ENCODE measurements around the gene TRIM40.
A peak's percentile ranks its signal among the peaks of the same experiment; 100 is the strongest.
"Not testable (repeated sequence)": the region's sequence is repeated elsewhere in the genome, so short reads cannot be mapped to it uniquely, and the experiment has no call there.

Gene TRIM40

DNA sequence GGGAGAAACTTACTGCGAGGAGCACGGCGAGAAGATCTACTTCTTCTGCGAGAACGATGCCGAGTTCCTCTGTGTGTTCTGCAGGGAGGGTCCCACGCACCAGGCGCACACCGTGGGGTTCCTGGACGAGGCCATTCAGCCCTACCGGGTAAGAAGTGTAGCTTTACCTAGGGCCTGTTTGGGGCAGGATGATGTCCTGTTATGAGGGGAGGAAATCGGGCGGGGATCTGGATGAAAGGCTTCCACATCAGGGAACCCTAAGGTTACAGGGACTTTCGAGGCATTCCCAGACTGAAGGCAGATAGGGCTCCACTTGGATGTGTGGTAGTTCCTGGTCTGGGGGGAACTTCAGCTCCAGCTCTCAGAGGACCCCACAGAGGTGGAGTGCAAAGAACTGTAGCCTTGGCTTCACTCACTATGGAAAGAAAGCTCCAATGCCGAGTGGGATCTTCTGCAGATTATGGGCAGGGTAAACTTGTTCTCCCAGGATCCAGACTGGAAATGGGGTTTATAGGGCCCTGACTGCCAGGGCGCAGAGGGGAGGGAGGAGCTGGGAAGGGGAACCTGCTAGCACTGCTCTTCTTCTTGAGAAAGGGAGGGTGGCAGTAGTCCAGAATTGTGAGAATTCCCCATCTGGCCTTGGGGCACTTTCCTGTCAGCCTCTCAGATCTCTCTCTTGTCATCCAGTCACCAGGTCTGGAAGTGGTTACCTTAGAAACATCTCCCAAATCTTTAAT is 28.1 kb downstream of the TRIM40 start:
- DNase-seq (ENCODE audit: low spot score) = no peak

DNA sequence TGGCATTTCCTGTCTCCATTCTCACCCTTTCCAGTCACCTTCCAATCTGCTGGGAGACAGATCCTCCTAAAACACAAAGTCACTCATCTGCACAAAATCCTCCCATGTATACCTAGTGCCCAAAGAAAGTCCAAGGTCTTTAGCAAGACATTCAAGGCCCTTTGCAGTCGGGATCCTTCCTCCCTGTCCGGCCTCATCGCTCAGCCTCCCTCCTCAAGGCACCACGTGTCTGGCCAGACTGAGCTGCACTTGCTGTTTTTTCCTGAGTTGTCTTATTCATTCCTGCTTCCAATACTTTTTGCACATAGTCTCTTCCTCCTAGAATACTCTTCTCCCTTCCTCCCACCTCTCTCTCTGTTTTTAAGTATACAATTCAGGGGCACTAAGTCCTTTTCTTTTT is 28.8 kb downstream of the TRIM40 start:
- no peak for DNase-seq (ENCODE audit: low spot score)

GRCh38 chr6:30165238-30165637 is 29.3 kb downstream of the TRIM40 start:
- DNase-seq (ENCODE audit: low spot score) = not testable (repeated sequence)

DNA sequence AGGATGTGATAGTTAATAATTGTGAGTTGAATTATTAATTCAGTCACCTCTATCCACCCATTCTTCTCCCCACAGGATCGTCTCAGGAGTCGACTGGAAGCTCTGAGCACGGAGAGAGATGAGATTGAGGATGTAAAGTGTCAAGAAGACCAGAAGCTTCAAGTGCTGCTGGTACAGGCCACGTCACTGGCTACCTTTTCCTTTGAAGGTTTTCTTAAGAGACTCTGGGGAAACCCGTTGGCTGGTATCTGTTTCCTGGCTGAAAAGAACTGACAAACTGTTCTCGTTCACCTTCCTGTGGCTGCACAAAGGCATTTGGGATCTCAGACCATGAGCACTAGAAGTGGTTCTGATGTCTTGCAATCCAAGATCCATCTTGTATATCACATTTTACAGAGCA is 31.2 kb downstream of the TRIM40 start:
- no peak for DNase-seq (ENCODE audit: low spot score)

DNA sequence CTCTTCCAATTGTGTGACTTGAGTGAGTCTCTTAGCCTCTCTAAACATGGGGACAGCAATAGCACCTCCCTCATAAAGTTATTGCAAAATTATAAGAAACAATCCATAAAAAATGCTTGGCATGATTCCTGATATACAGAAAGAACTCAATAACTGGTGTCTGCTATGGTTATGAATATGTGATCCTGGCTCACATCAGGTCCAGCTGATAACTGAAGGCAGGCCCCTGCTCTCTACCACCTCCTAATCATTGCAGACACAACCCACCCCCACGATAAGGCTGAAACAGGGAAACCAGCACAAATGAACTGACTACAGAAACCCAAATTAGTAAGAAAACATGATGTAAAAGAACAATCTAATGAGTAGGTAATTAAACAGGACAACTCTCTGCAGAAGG is 32.8 kb downstream of the TRIM40 start:
- no peak for DNase-seq (ENCODE audit: low spot score)

- peak; percentile 31 for DNase-seq (ENCODE audit: low spot score)
Measured at GRCh38 chr6:30169658-30170614, 34.0 kb downstream of the TRIM40 start.

GRCh38 chr6:30171677-30172471 is 35.9 kb downstream of the TRIM40 start:
- DNase-seq (ENCODE audit: low spot score) = no peak

GRCh38 chr6:30172681-30173080 is 36.7 kb downstream of the TRIM40 start:
- no peak for DNase-seq (ENCODE audit: low spot score)

DNA sequence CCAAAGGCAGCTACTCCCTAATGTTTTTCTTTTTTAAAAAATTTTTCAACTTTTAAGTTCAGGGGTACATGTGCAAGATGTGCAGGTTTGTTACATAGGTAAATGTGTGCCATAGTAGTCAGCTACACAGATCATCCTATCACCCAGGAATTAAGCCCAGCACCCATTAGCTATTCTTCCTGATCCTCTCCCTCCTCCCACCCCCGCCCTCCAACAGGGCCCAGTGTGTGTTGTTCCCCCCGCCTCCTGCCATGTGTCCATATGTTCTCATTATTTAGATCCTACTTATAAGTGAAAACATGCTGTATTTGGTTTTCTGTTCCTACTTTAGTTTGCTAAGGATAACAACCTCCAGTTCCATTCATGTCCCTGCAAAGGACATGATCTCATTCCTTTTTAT is 39.8 kb downstream of the TRIM40 start:
- no peak for DNase-seq (ENCODE audit: low spot score)

GRCh38 chr6:30178837-30179236 is 42.9 kb downstream of the TRIM40 start:
- DNase-seq (ENCODE audit: low spot score) = no peak

DNA sequence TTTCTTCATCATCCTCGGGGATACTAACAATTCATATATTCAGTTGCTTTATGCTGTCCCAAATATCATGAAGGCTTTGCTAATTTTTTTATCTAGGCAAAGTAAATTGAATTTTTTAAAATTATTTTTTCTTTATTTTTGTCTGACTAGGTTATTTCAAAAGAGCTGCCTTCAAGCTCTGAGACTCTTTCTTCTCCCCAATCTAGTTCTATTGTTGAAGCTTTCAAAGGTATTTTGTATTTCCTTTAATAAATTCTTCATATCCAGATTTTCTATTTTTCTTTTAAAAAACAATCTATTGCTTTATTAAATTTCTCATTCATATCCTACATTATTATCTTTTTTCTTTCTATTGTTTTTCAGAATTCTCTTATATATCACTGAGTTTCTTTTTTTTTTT is 44.2 kb downstream of the TRIM40 start:
- no peak for DNase-seq (ENCODE audit: low spot score)

GRCh38 chr6:30184417-30185031 is 48.6 kb downstream of the TRIM40 start:
- DNase-seq (ENCODE audit: low spot score) = no peak

GRCh38 chr6:30185846-30186484 is 50.0 kb downstream of the TRIM40 start:
- DNase-seq (ENCODE audit: low spot score) = no peak

GRCh38 chr6:30188541-30188940 is 52.6 kb downstream of the TRIM40 start:
- DNase-seq (ENCODE audit: low spot score) = no peak

DNA sequence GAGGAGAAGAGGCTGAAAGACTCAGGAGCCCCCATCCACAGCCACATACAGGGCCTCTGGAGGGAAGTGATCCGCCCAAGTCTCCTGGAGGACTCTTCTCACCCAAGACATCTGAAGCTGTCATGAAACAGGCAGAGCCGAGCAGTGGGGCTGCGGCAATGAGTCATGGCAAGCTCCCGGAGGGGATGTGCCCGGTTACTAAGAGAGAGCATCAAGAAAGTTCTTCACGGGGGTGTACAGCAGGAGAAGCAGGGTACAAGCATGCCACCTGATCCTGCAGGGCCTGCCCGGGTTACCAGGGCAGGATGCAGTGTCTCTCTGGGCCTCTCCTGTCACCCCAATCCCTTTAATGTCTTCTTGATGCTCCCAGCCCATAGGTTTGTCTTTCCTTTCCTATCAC is 56.1 kb downstream of the TRIM40 start:
- no peak for DNase-seq (ENCODE audit: low spot score)

DNA sequence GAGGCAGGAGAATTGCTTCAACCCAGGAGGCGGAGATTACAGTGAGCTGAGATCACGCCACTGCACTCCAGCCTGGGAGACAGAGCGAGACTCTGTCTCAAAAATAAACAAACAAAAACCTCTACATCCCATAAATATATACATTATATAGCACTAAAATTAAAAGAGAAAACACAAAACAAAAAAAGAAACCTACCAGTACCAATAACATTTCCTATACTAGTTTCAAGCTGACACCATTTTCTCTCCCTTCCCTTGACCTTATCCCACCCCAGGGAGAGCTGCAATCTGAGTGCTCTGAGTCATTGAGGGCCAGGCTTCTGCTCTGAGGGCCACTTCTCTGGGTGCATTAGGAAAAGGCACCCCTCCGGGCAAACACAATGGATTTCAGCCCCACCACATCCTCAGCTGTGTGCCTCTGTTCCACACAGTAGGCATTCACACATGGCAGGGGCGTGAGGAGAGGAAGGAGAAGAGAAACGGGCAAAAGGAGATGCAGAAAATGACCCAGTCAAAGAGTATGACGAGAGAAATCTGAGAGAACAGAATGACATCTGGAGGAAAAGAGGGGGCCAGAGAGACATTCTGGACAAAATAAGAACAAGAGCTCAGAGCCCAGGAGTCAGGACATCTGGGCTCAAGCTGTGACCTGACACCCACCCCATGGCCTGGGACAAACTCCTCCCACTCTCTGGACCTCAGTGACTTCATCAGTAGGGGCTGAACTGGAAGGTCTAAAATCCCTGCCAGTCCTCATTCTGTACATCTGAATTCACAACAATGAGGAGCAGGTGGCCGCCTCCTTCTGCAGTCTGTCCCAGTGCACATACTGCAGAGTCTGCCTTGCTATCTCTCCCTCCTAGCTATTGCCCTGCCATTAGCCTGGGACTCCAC is 59.1 kb downstream of the TRIM40 start:
- no peak for DNase-seq (ENCODE audit: low spot score)

DNA sequence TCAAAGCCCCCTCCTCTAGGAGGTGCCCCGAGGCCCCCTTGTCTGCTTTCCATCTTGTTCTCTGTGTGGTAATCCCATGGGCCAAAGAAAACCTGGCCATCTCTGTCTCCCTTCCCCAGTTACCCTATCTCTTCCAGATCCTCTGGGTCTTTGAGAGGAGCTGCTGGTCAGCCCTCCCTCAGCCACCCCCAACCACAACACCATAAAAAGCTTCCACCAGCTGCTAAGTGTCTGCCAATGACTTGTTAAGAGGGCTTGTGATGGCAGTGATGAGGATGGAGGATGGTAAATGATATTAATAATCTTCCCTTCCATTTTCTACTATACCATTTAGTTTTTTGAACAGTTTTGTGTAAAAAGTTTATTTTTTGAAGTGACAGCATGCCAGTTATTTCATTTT is 60.0 kb downstream of the TRIM40 start:
- no peak for DNase-seq (ENCODE audit: low spot score)

DNA sequence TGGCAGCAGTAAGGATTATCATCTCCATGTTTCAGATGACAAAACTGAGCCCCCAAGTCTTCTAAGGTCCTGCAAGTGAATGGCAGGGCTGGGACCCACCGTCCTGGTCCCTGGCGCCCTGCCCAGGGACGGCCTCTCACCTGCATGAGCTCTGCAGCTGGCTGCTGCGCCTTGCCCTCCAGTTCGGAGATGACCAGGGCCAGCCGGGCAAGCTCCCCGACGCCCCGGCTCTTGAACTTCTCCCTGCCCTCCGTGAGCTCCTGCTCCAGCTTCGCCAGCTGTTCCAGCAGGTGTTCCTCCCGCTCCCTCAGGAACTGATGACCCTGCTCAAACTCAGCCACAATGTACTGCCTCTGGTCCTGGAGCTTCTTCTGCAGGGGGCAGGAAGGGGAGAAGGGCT is 60.4 kb downstream of the TRIM40 start:
- DNase-seq (ENCODE audit: low spot score) = no peak
